Measurements from ENCODE around the gene ZNF468. TPM values are rescaled to one million over a fixed set of nuclear protein-coding genes. Genes with fewer than 3 reads are reported as not detected.
"Not testable (repeated sequence)": the region's sequence is repeated elsewhere in the genome, so short reads cannot be mapped to it uniquely, and the experiment has no call there.

The ZNF468 gene
- total RNA-seq, 1 donor, result 23.2 TPM

GRCh38 chr19:52823676-52824075, 33.7 kb downstream of the ZNF468 start:
- TF ChIP-seq CTCF (IDR thresholded peaks at IDR 0.05; ENCODE audit: extremely low read depth, low read depth, low read length), result no peak
- Histone ChIP-seq H3K4me1 (ENCODE audit: insufficient read depth, low read length) (peaks cover 2% of the 10 kb centered on the region), H3K9me3 (ENCODE audit: low read depth, low read length) (no peaks in the 10 kb centered on the region), H3K27me3 (ENCODE audit: insufficient read depth, low read length) (no peaks in the 10 kb centered on the region), H2AFZ (ENCODE audit: low read length) (no peak overlapping the region), H3K4me2 (ENCODE audit: insufficient read depth, low read length) (no peak overlapping the region), H4K20me1 (ENCODE audit: insufficient read depth, low read length) (no peaks in the 10 kb centered on the region), H3K4me3 (ENCODE audit: insufficient read depth, low read length) (no peak overlapping the region), H3K79me2 (ENCODE audit: insufficient read depth, low read length) (no peaks in the 10 kb centered on the region), H3K27ac (ENCODE audit: low read depth, low read length) (no peak overlapping the region), H3K36me3 (ENCODE audit: insufficient read depth, low read length) (no peaks in the 10 kb centered on the region)
- no peak for DNase-seq (ENCODE audit: insufficient read length, low spot score, missing footprints)

- H2AFZ ChIP-seq (ENCODE audit: low read length), result peak within 1 kb of the TSS; percentile 91
- H3K4me3 ChIP-seq (ENCODE audit: insufficient read depth, low read length), result peak within 1 kb of the TSS; percentile 78
- not testable (repeated sequence) for DNase-seq (ENCODE audit: insufficient read length, low spot score, missing footprints); H3K36me3 ChIP-seq (ENCODE audit: insufficient read depth, low read length); H3K9me3 ChIP-seq (ENCODE audit: low read depth, low read length); H3K4me1 ChIP-seq (ENCODE audit: insufficient read depth, low read length); H3K27me3 ChIP-seq (ENCODE audit: insufficient read depth, low read length); H3K79me2 ChIP-seq (ENCODE audit: insufficient read depth, low read length); H3K27ac ChIP-seq (ENCODE audit: low read depth, low read length); H4K20me1 ChIP-seq (ENCODE audit: insufficient read depth, low read length)
- H3K4me2 ChIP-seq (ENCODE audit: insufficient read depth, low read length), result peak within 1 kb of the TSS; percentile 81
These were observed 36.0 kb downstream of the ZNF468 start, which contains the start of gene ZNF28 for GRCh38 chr19:52821204-52821960. Gene ZNF28 (minus strand): TSS chr19:52821633. CDS start chr19:52817958, 3,675 bp downstream.

- Histone ChIP-seq H3K4me3 (ENCODE audit: insufficient read depth, low read length) (peak overlapping the region; percentile 78), H3K4me2 (ENCODE audit: insufficient read depth, low read length) (peak overlapping the region; percentile 81), H2AFZ (ENCODE audit: low read length) (peak overlapping the region; percentile 91)
- H3K79me2 ChIP-seq (ENCODE audit: insufficient read depth, low read length); DNase-seq (ENCODE audit: insufficient read length, low spot score, missing footprints); H3K4me1 ChIP-seq (ENCODE audit: insufficient read depth, low read length); H3K27me3 ChIP-seq (ENCODE audit: insufficient read depth, low read length); H3K9me3 ChIP-seq (ENCODE audit: low read depth, low read length); H4K20me1 ChIP-seq (ENCODE audit: insufficient read depth, low read length); H3K36me3 ChIP-seq (ENCODE audit: insufficient read depth, low read length); H3K27ac ChIP-seq (ENCODE audit: low read depth, low read length): not testable (repeated sequence)
These were observed 36.8 kb downstream of the ZNF468 start for GRCh38 chr19:52820472-52821203.

GRCh38 chr19:52809801-52810200, 47.6 kb downstream of the ZNF468 start:
- H3K27me3 ChIP-seq (ENCODE audit: insufficient read depth, low read length), result no peaks in the 10 kb centered on the region
- no peak overlapping the region for H3K4me2 ChIP-seq (ENCODE audit: insufficient read depth, low read length)
- DNase-seq (ENCODE audit: insufficient read length, low spot score, missing footprints), result no peak
- no peaks in the 10 kb centered on the region for H4K20me1 ChIP-seq (ENCODE audit: insufficient read depth, low read length)
- H3K4me1 ChIP-seq (ENCODE audit: insufficient read depth, low read length), result no peaks in the 10 kb centered on the region
- peaks cover 2% of the 10 kb centered on the region for H3K9me3 ChIP-seq (ENCODE audit: low read depth, low read length)
- peaks cover 28% of the 10 kb centered on the region for H3K36me3 ChIP-seq (ENCODE audit: insufficient read depth, low read length)
- H2AFZ ChIP-seq (ENCODE audit: low read length), result no peak overlapping the region
- H3K4me3 ChIP-seq (ENCODE audit: insufficient read depth, low read length), result no peak overlapping the region
- no peak for TF ChIP-seq CTCF (IDR thresholded peaks at IDR 0.05; ENCODE audit: extremely low read depth, low read depth, low read length)
- H3K79me2 ChIP-seq (ENCODE audit: insufficient read depth, low read length), result no peaks in the 10 kb centered on the region
- H3K27ac ChIP-seq (ENCODE audit: low read depth, low read length), result no peak overlapping the region

- not testable (repeated sequence) for H3K4me2 ChIP-seq (ENCODE audit: insufficient read depth, low read length); H2AFZ ChIP-seq (ENCODE audit: low read length); DNase-seq (ENCODE audit: insufficient read length, low spot score, missing footprints); H3K4me1 ChIP-seq (ENCODE audit: insufficient read depth, low read length); H3K27me3 ChIP-seq (ENCODE audit: insufficient read depth, low read length); H3K4me3 ChIP-seq (ENCODE audit: insufficient read depth, low read length); H4K20me1 ChIP-seq (ENCODE audit: insufficient read depth, low read length); H3K27ac ChIP-seq (ENCODE audit: low read depth, low read length); H3K79me2 ChIP-seq (ENCODE audit: insufficient read depth, low read length)
- Histone ChIP-seq H3K36me3 (ENCODE audit: insufficient read depth, low read length) (peaks cover 25% of the 10 kb centered on the region), H3K9me3 (ENCODE audit: low read depth, low read length) (peaks cover 24% of the 10 kb centered on the region)
These were observed 57.3 kb downstream of the ZNF468 start for GRCh38 chr19:52799950-52800640.

Measured in osteoblast (primary cell).